ENCODE results near the gene VPS37C.

- no peak for TF ChIP-seq EP300 (IDR thresholded peaks at IDR 0.05)
- no peak for TF ChIP-seq CTCF (IDR thresholded peaks at IDR 0.05)
These were observed 28.7 kb upstream of the VPS37C start for GRCh38 chr11:61189933-61190332.

All from tibial nerve (tissue), 4 donors.